B cell (primary cell): ENCODE data around the gene SNAPIN. TPM values are rescaled to one million over a fixed set of nuclear protein-coding genes. Genes with fewer than 3 reads are reported as not detected.
A peak's percentile ranks its signal among the peaks of the same experiment; 100 is the strongest.

Experiments used
- ATAC-seq: fragments of 200-7000 bp; cut with Tn5 transposase; one replicate; pipeline ENCODE4 v1.10.0; 2021; ENCODE audit warnings: low read depth, mild to moderate bottlenecking, moderate number of reproducible peaks, moderate library complexity
- CTCF ChIA-PET: fragments of 350-600 bp; sonication (Branson Sonifier 250); formaldehyde crosslinking; loops from one replicate; lab custom pipeline; 2021; ENCODE audit warnings: antibody characterized with exemption, inconsistent platforms; lab: Charles Lee
- POLR2A ChIA-PET: fragments of 350-600 bp; sonication (Branson Sonifier 250); formaldehyde crosslinking; loops from one replicate; lab custom pipeline; 2021; ENCODE audit warnings: antibody characterized with exemption; lab: Charles Lee
- DNase-seq: peaks from one replicate; pipeline ENCODE4 v3.0.0; 2013
- H2AFZ ChIP-seq: 2 replicates; pipeline ENCODE4 v1.6.1; 2012; ENCODE audit warnings: mild to moderate bottlenecking, low read depth, low read length; ENCODE audit not compliant: insufficient read depth, poor library complexity, severe bottlenecking
- H3K27ac ChIP-seq, 2 donors: 1 replicate in 1 of 2; 2 replicates in 1 of 2; pipeline ENCODE4 v1.5.1; 2012 to 2013; ENCODE audit warnings: low read length in 2 of 2, mild to moderate bottlenecking in 2 of 2, moderate library complexity in 1 of 2
- H3K27me3 ChIP-seq, 4 experiments: fragments of 200-600 bp in 1 of 4; sonication (generic) in 1 of 4; replicated peaks in 1 of 4; 1 replicate in 2 of 4; 2 replicates in 2 of 4; pipeline versions ENCODE4 v1.6.1 to v1.7.0; 2013 to 2016; ENCODE audit warnings: low read length in 3 of 4, mild to moderate bottlenecking in 2 of 4, mixed read lengths in 1 of 4, moderate library complexity in 1 of 4; ENCODE audit not compliant: insufficient read depth in 4 of 4, control insufficient read depth in 3 of 4; ENCODE audit errors: control extremely low read depth in 1 of 4
- H3K36me3 ChIP-seq, 2 experiments: replicated peaks in 1 of 2; 1 replicate in 1 of 2; 2 replicates in 1 of 2; pipeline versions ENCODE4 v1.6.1 to v1.7.1; 2013; ENCODE audit warnings: low read length in 1 of 2; ENCODE audit not compliant: insufficient read depth in 2 of 2, control insufficient read depth in 1 of 2; ENCODE audit errors: control extremely low read depth in 1 of 2, extremely low read depth in 1 of 2
- H3K4me1 ChIP-seq, 2 donors: fragments of 200-600 bp in 1 of 2; sonication (generic) in 1 of 2; 1 replicate in 1 of 2; 2 replicates in 1 of 2; pipeline versions ENCODE4 v1.5.1 to v1.6.1; 2013 to 2017; ENCODE audit warnings: low read length in 2 of 2; ENCODE audit not compliant: control insufficient read depth in 2 of 2, insufficient read depth in 2 of 2
- H3K4me2 ChIP-seq: replicated peaks from 2 replicates; pipeline ENCODE3; 2012; ENCODE audit warnings: mild to moderate bottlenecking, low read depth, low read length; ENCODE audit not compliant: poor library complexity, severe bottlenecking
- H3K4me3 ChIP-seq, 5 experiments: fragments of 200-600 bp in 1 of 5; sonication (generic) in 1 of 5; 1 replicate in 3 of 5; 2 replicates in 2 of 5; pipeline versions ENCODE4 v1.5.1 to v1.7.0; 2011 to 2016; ENCODE audit warnings: low read length in 4 of 5, mild to moderate bottlenecking in 4 of 5, low read depth in 2 of 5, control low read depth in 1 of 5, moderate library complexity in 1 of 5; ENCODE audit not compliant: insufficient read depth in 1 of 5; ENCODE audit errors: control extremely low read depth in 1 of 5, extremely low read depth in 1 of 5
- H3K79me2 ChIP-seq: fragments of 200-600 bp; sonication (generic); one replicate; pipeline ENCODE4 v1.6.0; 2016; ENCODE audit warnings: low read length; ENCODE audit not compliant: control insufficient read depth, insufficient read depth
- H3K9ac ChIP-seq: fragments of 200-600 bp; sonication (generic); 2 replicates; pipeline ENCODE4 v1.6.1; 2017; ENCODE audit warnings: mild to moderate bottlenecking, low read length, moderate library complexity
- H3K9me3 ChIP-seq, 3 donors: one replicate each; pipeline versions ENCODE4 v1.6.1 to v1.7.1; 2013; ENCODE audit warnings: low read length in 2 of 3; ENCODE audit not compliant: control insufficient read depth in 2 of 3, insufficient read depth in 1 of 3; ENCODE audit errors: control extremely low read depth in 1 of 3
- H4K20me1 ChIP-seq: 2 replicates; pipeline ENCODE4 v1.6.0; 2012; ENCODE audit warnings: mild to moderate bottlenecking, low read length; ENCODE audit not compliant: insufficient read depth, control insufficient read depth, poor library complexity, severe bottlenecking
- H3K27ac Mint-ChIP-seq: one replicate; pipeline ENCODE4 v1.8.0; 2021; ENCODE audit warnings: mixed read lengths
- H3K27me3 Mint-ChIP-seq: one replicate; pipeline ENCODE4 v1.8.0; 2021; ENCODE audit warnings: mixed read lengths
- H3K4me1 Mint-ChIP-seq: one replicate; pipeline ENCODE4 v1.8.0; 2021; ENCODE audit warnings: mixed read lengths
- H3K4me3 Mint-ChIP-seq: one replicate; pipeline ENCODE4 v1.8.0; 2021; ENCODE audit warnings: mixed read lengths
- H3K9me3 Mint-ChIP-seq: one replicate; pipeline ENCODE4 v1.8.0; 2022; ENCODE audit warnings: mixed read lengths; ENCODE audit not compliant: insufficient read depth
- CTCF ChIP-seq: fragments of 200-600 bp; IDR thresholded peaks from one replicate; pipeline ENCODE4 v1.8.0; 2022; ENCODE audit warnings: antibody characterized with exemption, mild to moderate bottlenecking
- EZH2 ChIP-seq: IDR thresholded peaks from 2 replicates; pipeline ENCODE4 v1.6.1; 2012; ENCODE audit warnings: borderline replicate concordance, low read depth, mild to moderate bottlenecking, moderate library complexity, low read length; ENCODE audit not compliant: insufficient read depth, poor library complexity, severe bottlenecking
- WGBS: methylation state at CpG from one replicate; pipeline ENCODE4 v1.1.5; 2013; ENCODE audit warnings: missing lambda C conversion rate; ENCODE audit not compliant: insufficient coverage; 5-methylcytosine and 5-hydroxymethylcytosine counted together
- intact Hi-C: fragments of 100-400 bp; cut with micrococcal nuclease; formaldehyde crosslinking; loops from one replicate; pipeline ENCODE4 v1.10.0; 2022
- polyA plus RNA-seq: library from polyadenylated mRNA; depleted of rRNA; stranded (reverse); fragments of >200 nt; gene quantifications from 2 replicates; pipeline ENCODE4 v1.2.3, GENCODE V29; 2012
- total RNA-seq, 2 donors: library from RNA; stranded (reverse); fragments of 120-200 nt in 1 of 2; gene quantifications; 1 replicate in 1 of 2; 2 replicates in 1 of 2; pipeline versions ENCODE4 v1.2.3 to v1.2.4, GENCODE V29; 2013 to 2022

The SNAPIN gene
- total and polyA plus RNA-seq, 2 donors (not counting 1 experiment from before 2014, with no cell fraction given) = 22.7 to 37.6 TPM

GRCh38 chr1:153627715-153628626 lies 30.5 kb upstream of the SNAPIN start, which contains the start of gene S100A1:
Gene S100A1, plus strand, starts transcription at chr1:153628434. Its CDS starts 2,088 bp downstream, at chr1:153630522.
- Mint-ChIP-seq H3K27ac (peak within 1 kb of the TSS; percentile 46), H3K4me3 (peak within 1 kb of the TSS; percentile 49), H3K4me1 (peaks cover 19% of the 10 kb centered on the region), H3K9me3 (no peaks in the 10 kb centered on the region), H3K27me3 (no peaks in the 10 kb centered on the region)
- Histone ChIP-seq H3K36me3 (no peaks in the 10 kb centered on the region), H3K79me2 (no peaks in the 10 kb centered on the region), H4K20me1 (no peaks in the 10 kb centered on the region), H3K4me2 (peak within 1 kb of the TSS; percentile 56), H3K4me1 (peaks cover 9 to 26% of the 10 kb centered on the region in 2 donors), H3K4me3 (peak within 1 kb of the TSS in 3 of 5 experiments; percentile 19 to 44 (median 37)), H3K9me3 (no peaks in the 10 kb centered on the region), H3K9ac (peak within 1 kb of the TSS; percentile 51), H3K27ac (no peak within 1 kb of the TSS), H3K27me3 (peaks cover 0 to 4% (median 0%) of the 10 kb centered on the region in 4 experiments), H2AFZ (peak within 1 kb of the TSS; percentile 70)
- TF ChIP-seq EZH2 = no peak
- TF ChIP-seq CTCF = no peak
- DNase-seq (no peak), ATAC-seq (no peak)
- ChIA-PET CTCF (interaction anchor here (0.7 to 3.4 kb wide), 4 partner anchors 14 to 117 kb away, joined by 3 to 26 read pairs (median 4); no protein-coding TSS in a partner anchor), POLR2A (interaction anchor here (0.6 to 1.2 kb wide), 2 partner anchors 32 to 362 kb away, joined by 4 read pairs; partner anchors contain the start of gene RPS27)
- WGBS = 75% methylated on average over 2 of the region's 10 CpGs
- intact Hi-C loops = no loop called here
